ENCODE data around the gene FOXK2. TPM values are rescaled to one million over a fixed set of nuclear protein-coding genes. Genes with fewer than 3 reads are reported as not detected.
A peak's percentile ranks its signal among the peaks of the same experiment; 100 is the strongest.

The FOXK2 gene
- total RNA-seq, 2 experiments from 2014 or later: 76.2 to 144 TPM

DNA sequence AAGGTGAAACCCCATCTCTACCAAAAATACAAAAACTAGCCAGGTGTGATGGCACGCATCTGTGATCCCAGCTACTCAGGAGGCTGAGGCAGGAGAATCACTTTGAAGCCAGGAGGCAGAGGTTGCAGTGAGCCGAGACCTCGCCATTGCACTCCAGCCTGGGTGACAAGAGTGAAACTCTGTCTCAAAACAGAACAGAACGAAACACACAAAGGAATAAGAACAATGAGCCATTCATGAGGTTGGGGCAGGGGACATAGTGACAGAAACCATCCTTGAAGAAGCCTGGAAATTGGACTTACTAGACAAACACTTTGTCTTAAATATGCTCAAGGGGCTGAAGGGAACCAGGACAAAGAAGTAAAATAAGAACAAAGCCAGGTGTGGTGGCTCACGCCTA lies 89.3 kb downstream of the FOXK2 start:
- no peaks in the 10 kb centered on the region for H3K9me2 ChIP-seq (ENCODE audit: insufficient read depth, low read length)
- no peak overlapping the region for H3K4me3 ChIP-seq (ENCODE audit: low read depth, low read length, poor library complexity, severe bottlenecking)
- no TSS peak for BruUV-seq (replicated peaks)
- H3K27ac ChIP-seq (ENCODE audit: low read depth, low read length, poor library complexity, severe bottlenecking): no peak overlapping the region
- no peak overlapping the region for H2AFZ ChIP-seq (ENCODE audit: low read length)
- ChIA-PET POLR2A (no interaction called here), CTCF (ENCODE audit: unreplicated experiment) (no interaction called here)
- no peaks in the 10 kb centered on the region for H3K4me1 ChIP-seq (ENCODE audit: insufficient read depth, low read length, poor library complexity, severe bottlenecking)
- no peaks in the 10 kb centered on the region for H3K9me3 ChIP-seq (ENCODE audit: low read length)
- no peak overlapping the region for H3K4me2 ChIP-seq (ENCODE audit: low read length)
- peaks cover 86% of the 10 kb centered on the region for H3K36me3 ChIP-seq (ENCODE audit: insufficient read depth, low read length)
- TF ChIP-seq, protein P1, sequence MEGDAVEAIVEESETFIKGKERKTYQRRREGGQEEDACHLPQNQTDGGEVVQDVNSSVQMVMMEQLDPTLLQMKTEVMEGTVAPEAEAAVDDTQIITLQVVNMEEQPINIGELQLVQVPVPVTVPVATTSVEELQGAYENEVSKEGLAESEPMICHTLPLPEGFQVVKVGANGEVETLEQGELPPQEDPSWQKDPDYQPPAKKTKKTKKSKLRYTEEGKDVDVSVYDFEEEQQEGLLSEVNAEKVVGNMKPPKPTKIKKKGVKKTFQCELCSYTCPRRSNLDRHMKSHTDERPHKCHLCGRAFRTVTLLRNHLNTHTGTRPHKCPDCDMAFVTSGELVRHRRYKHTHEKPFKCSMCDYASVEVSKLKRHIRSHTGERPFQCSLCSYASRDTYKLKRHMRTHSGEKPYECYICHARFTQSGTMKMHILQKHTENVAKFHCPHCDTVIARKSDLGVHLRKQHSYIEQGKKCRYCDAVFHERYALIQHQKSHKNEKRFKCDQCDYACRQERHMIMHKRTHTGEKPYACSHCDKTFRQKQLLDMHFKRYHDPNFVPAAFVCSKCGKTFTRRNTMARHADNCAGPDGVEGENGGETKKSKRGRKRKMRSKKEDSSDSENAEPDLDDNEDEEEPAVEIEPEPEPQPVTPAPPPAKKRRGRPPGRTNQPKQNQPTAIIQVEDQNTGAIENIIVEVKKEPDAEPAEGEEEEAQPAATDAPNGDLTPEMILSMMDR (conservative IDR thresholded peaks at IDR 0.05; ENCODE audit: low read length): no peak
- TF ChIP-seq EZH2phosphoT487 (IDR thresholded peaks at IDR 0.05; ENCODE audit: borderline replicate concordance, low read depth, low read length): no peak
- intact Hi-C loops (cut with micrococcal nuclease; ENCODE audit: unreplicated experiment): no loop called here
- H4K20me1 ChIP-seq (ENCODE audit: insufficient read depth, low read length): no peaks in the 10 kb centered on the region
- no peak for DNase-seq (ENCODE audit: low spot score)
- H3K79me2 ChIP-seq (ENCODE audit: insufficient read depth, low read depth, low read length): no peaks in the 10 kb centered on the region

DNA sequence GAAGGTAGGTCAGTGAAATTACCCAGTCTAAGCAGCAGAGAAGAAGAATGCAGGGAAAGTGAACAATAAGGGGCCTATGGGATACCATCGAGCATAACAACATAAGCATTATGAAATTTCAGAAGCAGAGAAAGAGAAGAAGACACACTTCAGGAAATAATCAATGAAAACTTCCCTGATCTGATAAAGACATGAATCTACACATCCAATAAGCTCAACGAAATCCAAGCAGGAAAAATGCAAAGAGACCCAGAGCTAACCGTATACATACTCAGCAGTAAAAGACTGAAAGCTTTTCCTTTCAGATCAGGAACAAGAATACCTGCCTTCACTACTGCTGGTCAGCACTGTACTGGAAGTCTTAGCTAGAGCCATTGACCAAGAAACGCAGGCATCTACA lies 90.1 kb downstream of the FOXK2 start:
- BruUV-seq (replicated peaks): TSS peak; percentile 25
- Histone ChIP-seq H3K4me3 (ENCODE audit: low read depth, low read length, poor library complexity, severe bottlenecking) (no peak overlapping the region), H4K20me1 (ENCODE audit: insufficient read depth, low read length) (no peaks in the 10 kb centered on the region), H3K9me2 (ENCODE audit: insufficient read depth, low read length) (no peaks in the 10 kb centered on the region), H3K27ac (ENCODE audit: low read depth, low read length, poor library complexity, severe bottlenecking) (no peak overlapping the region), H3K79me2 (ENCODE audit: insufficient read depth, low read depth, low read length) (no peaks in the 10 kb centered on the region), H3K9me3 (ENCODE audit: low read length) (no peaks in the 10 kb centered on the region), H2AFZ (ENCODE audit: low read length) (no peak overlapping the region), H3K4me1 (ENCODE audit: insufficient read depth, low read length, poor library complexity, severe bottlenecking) (no peaks in the 10 kb centered on the region), H3K4me2 (ENCODE audit: low read length) (no peak overlapping the region), H3K36me3 (ENCODE audit: insufficient read depth, low read length) (peaks cover 86% of the 10 kb centered on the region)
- intact Hi-C loops (cut with micrococcal nuclease; ENCODE audit: unreplicated experiment): no loop called here
- POLR2A ChIA-PET: interaction anchor here (0.6 kb wide), 1 partner anchor 10 kb away, joined by 3 read pairs; no protein-coding TSS in a partner anchor
- CTCF ChIA-PET (ENCODE audit: unreplicated experiment): no interaction called here
- no peak for DNase-seq (ENCODE audit: low spot score)
- no peak for TF ChIP-seq EZH2phosphoT487 (IDR thresholded peaks at IDR 0.05; ENCODE audit: borderline replicate concordance, low read depth, low read length)
- TF ChIP-seq, protein P1 (conservative IDR thresholded peaks at IDR 0.05; ENCODE audit: low read length): no peak

DNA sequence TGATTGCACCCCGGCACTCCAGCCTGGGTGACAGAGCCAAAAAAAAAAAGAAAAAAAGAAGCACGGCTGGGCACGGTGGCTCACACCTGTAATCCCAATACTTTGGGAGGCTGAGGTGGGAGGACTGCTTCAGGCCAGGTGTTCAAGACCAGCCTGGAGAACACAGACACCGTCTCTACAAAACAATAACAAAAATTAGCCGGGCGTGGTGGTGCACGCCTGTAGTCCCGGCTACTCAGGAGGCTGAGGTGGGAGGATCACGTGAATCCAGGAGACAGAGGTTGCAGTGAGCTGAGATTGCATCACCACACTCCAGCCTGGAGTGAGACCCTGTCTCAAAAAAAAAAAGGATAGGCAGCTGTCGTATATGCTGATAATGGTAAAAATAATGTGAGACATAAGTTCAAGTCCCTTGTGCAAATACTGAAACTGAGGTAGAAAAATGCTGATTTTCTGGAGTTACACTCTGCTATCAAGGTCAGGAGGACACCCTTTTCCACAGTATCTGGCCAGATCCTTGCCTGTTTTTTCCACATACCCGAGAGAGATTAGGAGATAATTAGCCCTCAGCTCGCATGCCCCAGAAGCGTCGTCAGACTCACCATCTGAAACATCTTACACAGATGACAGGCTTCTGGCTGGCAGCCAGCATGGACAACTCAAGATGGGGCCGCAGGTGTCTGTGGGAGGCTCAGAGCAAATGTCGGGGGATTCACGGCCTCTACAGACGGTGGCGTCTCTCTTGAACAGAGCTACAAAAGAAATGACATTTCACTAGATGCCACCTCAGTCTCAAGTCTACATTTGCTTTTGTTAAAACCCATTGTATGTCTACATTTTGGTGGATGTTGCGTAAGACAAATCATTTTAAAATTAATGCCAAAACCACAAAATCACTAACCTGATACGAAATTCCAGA lies 91.9 kb downstream of the FOXK2 start:
- Histone ChIP-seq H3K9me3 (ENCODE audit: low read length) (no peaks in the 10 kb centered on the region), H3K36me3 (ENCODE audit: insufficient read depth, low read length) (peaks cover 86% of the 10 kb centered on the region), H3K4me3 (ENCODE audit: low read depth, low read length, poor library complexity, severe bottlenecking) (no peak overlapping the region), H4K20me1 (ENCODE audit: insufficient read depth, low read length) (no peaks in the 10 kb centered on the region), H3K9me2 (ENCODE audit: insufficient read depth, low read length) (no peaks in the 10 kb centered on the region), H3K27ac (ENCODE audit: low read depth, low read length, poor library complexity, severe bottlenecking) (no peak overlapping the region), H3K4me2 (ENCODE audit: low read length) (no peak overlapping the region), H2AFZ (ENCODE audit: low read length) (no peak overlapping the region), H3K79me2 (ENCODE audit: insufficient read depth, low read depth, low read length) (no peaks in the 10 kb centered on the region), H3K4me1 (ENCODE audit: insufficient read depth, low read length, poor library complexity, severe bottlenecking) (no peaks in the 10 kb centered on the region)
- TF ChIP-seq EZH2phosphoT487 (IDR thresholded peaks at IDR 0.05; ENCODE audit: borderline replicate concordance, low read depth, low read length): no peak
- TF ChIP-seq, protein P1 (conservative IDR thresholded peaks at IDR 0.05; ENCODE audit: low read length): no peak
- DNase-seq (ENCODE audit: low spot score): peak; percentile 32
- ChIA-PET CTCF (ENCODE audit: unreplicated experiment) (interaction anchor here (0.6 kb wide), 1 partner anchor 342 kb away, joined by 3 read pairs; no protein-coding TSS in a partner anchor), POLR2A (interaction anchor here (0.6 to 0.7 kb wide), 3 partner anchors 38 to 306 kb away, joined by 3 to 4 read pairs (median 4); no protein-coding TSS in a partner anchor)
- intact Hi-C loops (cut with micrococcal nuclease; ENCODE audit: unreplicated experiment): no loop called here
- no TSS peak for BruUV-seq (replicated peaks)
